Pancreas (tissue), 10 donors: ENCODE results near the gene ABCB1. TPM values are rescaled to one million over a fixed set of nuclear protein-coding genes. Genes with fewer than 3 reads are reported as not detected.

Source experiments
- ATAC-seq, 4 donors: fragments of 200-7000 bp; cut with Tn5 transposase; one replicate each; pipeline versions ENCODE4 v1.8.0 to v1.9.1; 2020; ENCODE audit warnings: mild to moderate bottlenecking in 4 of 4, moderate library complexity in 4 of 4
- DNase-seq, 6 donors: peaks; one replicate each; pipeline ENCODE4 v3.0.0-alpha.2; 2020
- FAIRE-seq: peaks from 2 replicates; lab custom pipeline; 2012; peaks lifted over from hg19 to GRCh38; lab: Jason Lieb, UNC
- H3K27ac ChIP-seq, 4 donors: fragments of 200-600 bp; sonication (generic); 1 replicate in 3 of 4; 2 replicates in 1 of 4; pipeline versions ENCODE4 v1.5.0 to v1.8.0; 2020
- H3K27me3 ChIP-seq, 4 donors: fragments of 200-600 bp; one replicate each; pipeline ENCODE4 v1.8.0; 2021
- H3K36me3 ChIP-seq, 3 donors: fragments of 200-600 bp; sonication (generic) in 1 of 3; one replicate each; pipeline versions ENCODE4 v1.5.0 to v1.8.0; 2020 to 2021
- H3K4me1 ChIP-seq, 3 donors: fragments of 200-600 bp; one replicate each; pipeline ENCODE4 v1.8.0; 2021
- H3K4me3 ChIP-seq, 4 donors: fragments of 200-600 bp; sonication (generic) in 2 of 4; one replicate each; pipeline versions ENCODE4 v1.5.0 to v1.8.0; 2020 to 2021
- H3K9me3 ChIP-seq, 4 donors: fragments of 200-600 bp; one replicate each; pipeline ENCODE4 v1.8.0; 2021
- WGBS, 2 donors: extraction: QIAGEN DNeasy Blood & Tissue Kit; methylation state at CpG; one replicate each; pipeline ENCODE4 v1.1.7; 2013; 5-methylcytosine and 5-hydroxymethylcytosine counted together
- intact Hi-C, 3 donors: fragments of 100-400 bp; cut with DNase I; formaldehyde crosslinking; loops; one replicate each; pipeline versions ENCODE4 v1.11.1 to v1.14.2; 2022
- polyA plus RNA-seq, 2 donors: library from polyadenylated mRNA; stranded (reverse); fragments of 200-250 nt; gene quantifications; one replicate each; pipeline ENCODE4 v1.2.3, GENCODE V29; 2013
- total RNA-seq, 6 donors: library from RNA; stranded (reverse); fragmentation: NEBNext Ultra II Directional in 4 of 6; extraction: Animal tissue kit (Norgen Biotek cat#: 25700) in 4 of 6; gene quantifications; one replicate each; pipeline versions ENCODE4 v1.2.1 to v1.2.4, GENCODE V29; 2021 to 2023
- TF ChIP-seq, protein P1 (sequence below), 4 donors: fragments of 200-600 bp; sonication (generic) in 3 of 4; IDR thresholded peaks; one replicate each; pipeline versions ENCODE4 v1.5.0 to v1.8.0; 2021; ENCODE audit warnings: antibody characterized with exemption in 4 of 4
- donor health status: healthy with polysubstance abuse.
- donor health status: DM: no; HTN: no; CAD: no; lungs with moderate emphysema.
- donor health status: DM: no; HTN: no; CAD: no.
- donor health status: control.
- donor health status: control.
- donor health status: Bipolar disorder and iron deficiency.
- donor health status: DM: yes; HTN: yes; CAD: no.
- donor health status: DM: no; HTN: no; CAD: no.
- donor health status: DM: no; HTN: no; CAD: no.
- donor health status: DM: yes; HTN: yes; CAD: no.

ABCB1 gene
- total and polyA plus RNA-seq, 8 donors, result 1.8 to 9.7 (median 3.0) TPM

DNA sequence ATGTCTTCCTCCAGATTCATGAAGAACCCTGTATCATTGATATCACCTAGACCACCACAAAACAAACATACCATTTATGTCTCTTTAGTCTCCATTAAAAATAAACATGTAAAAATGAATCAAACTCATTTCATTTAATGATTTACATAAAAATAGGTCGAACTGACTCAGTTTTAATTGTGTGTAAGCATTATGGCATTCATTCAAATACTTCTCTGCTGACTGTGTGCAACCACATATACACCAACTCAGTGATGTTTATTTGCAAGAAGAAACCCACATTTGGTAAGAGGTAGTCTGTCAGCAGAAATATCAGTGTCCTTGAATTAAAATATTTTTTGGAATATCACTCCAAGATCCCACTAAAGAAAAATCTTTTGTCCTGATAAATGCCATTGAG is 30.5 kb downstream of the ABCB1 start:
- H3K9me3 ChIP-seq, result no peaks in the 10 kb centered on the region
- intact Hi-C loops, result no loop called here
- H3K27me3 ChIP-seq, result no peaks in the 10 kb centered on the region
- no peak overlapping the region for H3K27ac ChIP-seq
- H3K36me3 ChIP-seq, result no peaks in the 10 kb centered on the region
- FAIRE-seq, result no peak
- no peak overlapping the region for H3K4me3 ChIP-seq
- TF ChIP-seq, protein P1, sequence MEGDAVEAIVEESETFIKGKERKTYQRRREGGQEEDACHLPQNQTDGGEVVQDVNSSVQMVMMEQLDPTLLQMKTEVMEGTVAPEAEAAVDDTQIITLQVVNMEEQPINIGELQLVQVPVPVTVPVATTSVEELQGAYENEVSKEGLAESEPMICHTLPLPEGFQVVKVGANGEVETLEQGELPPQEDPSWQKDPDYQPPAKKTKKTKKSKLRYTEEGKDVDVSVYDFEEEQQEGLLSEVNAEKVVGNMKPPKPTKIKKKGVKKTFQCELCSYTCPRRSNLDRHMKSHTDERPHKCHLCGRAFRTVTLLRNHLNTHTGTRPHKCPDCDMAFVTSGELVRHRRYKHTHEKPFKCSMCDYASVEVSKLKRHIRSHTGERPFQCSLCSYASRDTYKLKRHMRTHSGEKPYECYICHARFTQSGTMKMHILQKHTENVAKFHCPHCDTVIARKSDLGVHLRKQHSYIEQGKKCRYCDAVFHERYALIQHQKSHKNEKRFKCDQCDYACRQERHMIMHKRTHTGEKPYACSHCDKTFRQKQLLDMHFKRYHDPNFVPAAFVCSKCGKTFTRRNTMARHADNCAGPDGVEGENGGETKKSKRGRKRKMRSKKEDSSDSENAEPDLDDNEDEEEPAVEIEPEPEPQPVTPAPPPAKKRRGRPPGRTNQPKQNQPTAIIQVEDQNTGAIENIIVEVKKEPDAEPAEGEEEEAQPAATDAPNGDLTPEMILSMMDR (IDR thresholded peaks at IDR 0.05), result no peak
- WGBS, 2 donors, result 18 to 32% methylated on average over 1 of the region's 1 CpG
- no peak for ATAC-seq
- DNase-seq, result no peak
- H3K4me1 ChIP-seq, result peaks cover 0 to 7% (median 0%) of the 10 kb centered on the region in 3 donors

DNA sequence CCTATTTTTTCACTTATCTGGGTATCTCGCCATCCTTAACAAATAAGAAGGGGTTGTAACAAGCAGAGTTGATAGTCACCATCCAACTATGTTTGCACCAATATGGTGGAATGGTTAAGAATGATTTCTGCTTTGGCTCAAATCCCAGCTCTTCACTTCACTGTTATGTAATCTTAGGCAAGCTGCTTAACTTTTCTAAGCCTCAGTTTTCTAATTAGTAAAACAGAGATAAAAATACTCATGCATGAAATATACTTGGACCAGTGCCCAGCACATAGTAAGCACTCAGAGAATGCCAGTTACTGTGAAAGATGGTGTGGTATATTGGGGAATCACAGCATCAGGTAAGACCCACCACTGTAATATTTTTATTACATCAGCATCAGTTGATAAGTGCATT is 33.6 kb downstream of the ABCB1 start:
- no peaks in the 10 kb centered on the region for H3K9me3 ChIP-seq
- DNase-seq, result no peak
- H3K4me3 ChIP-seq, result no peak overlapping the region
- no peak for ATAC-seq
- H3K27ac ChIP-seq, result no peak overlapping the region
- TF ChIP-seq, protein P1 (IDR thresholded peaks at IDR 0.05), result no peak
- H3K27me3 ChIP-seq, result no peaks in the 10 kb centered on the region
- FAIRE-seq, result no peak
- H3K4me1 ChIP-seq, result peaks cover 0 to 13% (median 0%) of the 10 kb centered on the region in 3 donors
- 85 to 97% methylated on average over 1 of the region's 1 CpG for WGBS, 2 donors
- H3K36me3 ChIP-seq, result no peaks in the 10 kb centered on the region
- intact Hi-C loops, result no loop called here

GRCh38 chr7:87566311-87566900 is 34.3 kb downstream of the ABCB1 start:
- Histone ChIP-seq H3K4me3 (no peak overlapping the region), H3K27ac (no peak overlapping the region), H3K4me1 (peaks cover 0 to 13% (median 0%) of the 10 kb centered on the region in 3 donors), H3K9me3 (no peaks in the 10 kb centered on the region), H3K36me3 (no peaks in the 10 kb centered on the region), H3K27me3 (no peaks in the 10 kb centered on the region)
- FAIRE-seq (no peak), DNase-seq (no peak), ATAC-seq (no peak)
- intact Hi-C loops, result no loop called here
- TF ChIP-seq, protein P1 (IDR thresholded peaks at IDR 0.05), result no peak
- 80 to 85% methylated on average over 6 of the region's 6 CpGs for WGBS, 2 donors

- H3K4me1 ChIP-seq, result peaks cover 0 to 13% (median 0%) of the 10 kb centered on the region in 3 donors
- no peaks in the 10 kb centered on the region for H3K9me3 ChIP-seq
- no peak for FAIRE-seq
- no peaks in the 10 kb centered on the region for H3K27me3 ChIP-seq
- intact Hi-C loops, result no loop called here
- 51 to 64% methylated on average over 3 of the region's 3 CpGs for WGBS, 2 donors
- no peak overlapping the region for H3K27ac ChIP-seq
- H3K36me3 ChIP-seq, result no peaks in the 10 kb centered on the region
- no peak overlapping the region for H3K4me3 ChIP-seq
- TF ChIP-seq, protein P1 (IDR thresholded peaks at IDR 0.05), result no peak
- DNase-seq, result no peak
- no peak for ATAC-seq
These were observed 34.8 kb downstream of the ABCB1 start for GRCh38 chr7:87565877-87566276.

GRCh38 chr7:87564296-87564963 is 36.3 kb downstream of the ABCB1 start:
- peak; percentile 19 to 57 (median 40) for DNase-seq
- Histone ChIP-seq H3K4me3 (no peak overlapping the region), H3K4me1 (peaks cover 0 to 10% (median 0%) of the 10 kb centered on the region in 3 donors), H3K27me3 (no peaks in the 10 kb centered on the region), H3K36me3 (no peaks in the 10 kb centered on the region), H3K9me3 (no peaks in the 10 kb centered on the region), H3K27ac (peak overlapping the region in 1 of 4 donors; percentile 13)
- intact Hi-C loops, result no loop called here
- 4 to 7% methylated on average over 3 of the region's 3 CpGs for WGBS, 2 donors
- peak; percentile 70 to 91 (median 84) for ATAC-seq
- TF ChIP-seq, protein P1 (IDR thresholded peaks at IDR 0.05), result peak in 3 of 4 donors; percentile 35 to 42 (median 36)
- no peak for FAIRE-seq
